K562 (cell line): Measurements from ENCODE around the gene STK26. TPM values are rescaled to one million over a fixed set of nuclear protein-coding genes. Genes with fewer than 3 reads are reported as not detected.

Source experiments
- CSDE1 ChIP-seq, 2 experiments: fragments of 450-650 bp; IDR thresholded peaks; 2 replicates each; pipeline ENCODE4 v1.6.1; 2016; ENCODE audit warnings: mild to moderate bottlenecking in 1 of 2
- KHSRP ChIP-seq: fragments of 450-650 bp; IDR thresholded peaks from 2 replicates; pipeline ENCODE4 v1.6.1; 2017
- MGA ChIP-seq: fragments of 450-650 bp; IDR thresholded peaks from 2 replicates; pipeline ENCODE4 v1.6.1; 2016; ENCODE audit warnings: mild to moderate bottlenecking, moderate library complexity
- ZNF197 ChIP-seq: fragments of 200-800 bp; sonication (Bioruptor generic); IDR thresholded peaks from 2 replicates; pipeline ENCODE4 v1.6.1; 2016; ENCODE audit warnings: low read depth, missing genetic modification characterization, missing compliant biosample characterization
- polyA plus RNA-seq, 8 experiments: library from polyadenylated mRNA; depleted of rRNA in 4 of 8; stranded (reverse) in 5 of 8; unstranded in 3 of 8; fragments of >200 nt; fragmentation: Nextera tagmentation in 2 of 8; fragmentation: Illumina TruSeq in 1 of 8; extraction: Ambion mirVana in 2 of 8; extraction: Trizol in 1 of 8; gene quantifications; 2 replicates each; pipeline versions ENCODE4 v1.2.1 to v1.2.3, GENCODE V29; 2011 to 2014; ENCODE audit warnings: inconsistent platforms in 1 of 8, missing spikeins in 1 of 8
- total RNA-seq, 7 experiments: library from RNA; depleted of rRNA in 6 of 7; stranded (reverse); fragments of >200 nt in 6 of 7; fragmentation: Illumina TruSeq in 2 of 7; extraction: Trizol in 2 of 7; gene quantifications; 2 replicates each; pipeline versions ENCODE4 v1.2.1 to v1.2.3, GENCODE V29; 2011 to 2021; ENCODE audit warnings: low replicate concordance in 1 of 7
- TF ChIP-seq, protein P1 (sequence below): sonication (generic); formaldehyde crosslinking; IDR thresholded peaks from 2 replicates; pipeline ENCODE4 v1.8.0; 2022; ENCODE audit warnings: mild to moderate bottlenecking, missing genetic modification reagents
- TF ChIP-seq, protein P2 (sequence below), 2 experiments: fragments of 450-650 bp; formaldehyde crosslinking in 1 of 2; IDR thresholded peaks; 2 replicates each; pipeline versions ENCODE4 v1.4.0 to v1.6.1; 2014 to 2020; ENCODE audit warnings: mild to moderate bottlenecking in 2 of 2, borderline replicate concordance in 1 of 2, low read depth in 1 of 2

The STK26 gene
- total and polyA plus RNA-seq, 9 of the 15 experiments (the other 6 are each of a cell fraction or from before 2014, with no cell fraction given): 28.1 to 72.9 (median 50.1) TPM

DNA sequence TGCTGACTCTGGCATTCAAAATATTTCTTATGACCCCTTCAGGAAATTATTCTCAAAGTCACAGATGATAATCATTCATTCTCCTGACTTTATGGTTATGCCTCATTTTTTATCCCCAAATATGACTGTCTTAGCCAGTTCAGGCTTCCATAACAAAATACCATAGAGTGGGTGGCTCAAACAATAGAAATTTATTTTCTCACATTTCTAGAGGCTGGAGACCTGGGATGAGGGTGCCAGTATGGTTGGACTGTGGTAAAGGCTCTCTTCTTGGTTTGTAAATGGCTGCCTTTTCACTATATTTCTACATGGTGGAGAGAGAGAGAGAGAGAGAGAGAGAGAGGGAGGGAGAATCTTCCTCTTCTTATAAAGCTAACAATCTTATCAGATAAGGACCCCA is 84.2 kb downstream of the STK26 start (continued):
- no peak for TF ChIP-seq MGA
- TF ChIP-seq ZNF197 (CRISPR knock-in tag): no peak
- TF ChIP-seq, protein P1, sequence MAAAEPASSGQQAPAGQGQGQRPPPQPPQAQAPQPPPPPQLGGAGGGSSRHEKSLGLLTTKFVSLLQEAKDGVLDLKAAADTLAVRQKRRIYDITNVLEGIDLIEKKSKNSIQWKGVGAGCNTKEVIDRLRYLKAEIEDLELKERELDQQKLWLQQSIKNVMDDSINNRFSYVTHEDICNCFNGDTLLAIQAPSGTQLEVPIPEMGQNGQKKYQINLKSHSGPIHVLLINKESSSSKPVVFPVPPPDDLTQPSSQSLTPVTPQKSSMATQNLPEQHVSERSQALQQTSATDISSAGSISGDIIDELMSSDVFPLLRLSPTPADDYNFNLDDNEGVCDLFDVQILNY (CRISPR knock-in tag): no peak
- no peak for TF ChIP-seq CSDE1 (IDR thresholded peaks at IDR 0.05)
- TF ChIP-seq, protein P2, sequence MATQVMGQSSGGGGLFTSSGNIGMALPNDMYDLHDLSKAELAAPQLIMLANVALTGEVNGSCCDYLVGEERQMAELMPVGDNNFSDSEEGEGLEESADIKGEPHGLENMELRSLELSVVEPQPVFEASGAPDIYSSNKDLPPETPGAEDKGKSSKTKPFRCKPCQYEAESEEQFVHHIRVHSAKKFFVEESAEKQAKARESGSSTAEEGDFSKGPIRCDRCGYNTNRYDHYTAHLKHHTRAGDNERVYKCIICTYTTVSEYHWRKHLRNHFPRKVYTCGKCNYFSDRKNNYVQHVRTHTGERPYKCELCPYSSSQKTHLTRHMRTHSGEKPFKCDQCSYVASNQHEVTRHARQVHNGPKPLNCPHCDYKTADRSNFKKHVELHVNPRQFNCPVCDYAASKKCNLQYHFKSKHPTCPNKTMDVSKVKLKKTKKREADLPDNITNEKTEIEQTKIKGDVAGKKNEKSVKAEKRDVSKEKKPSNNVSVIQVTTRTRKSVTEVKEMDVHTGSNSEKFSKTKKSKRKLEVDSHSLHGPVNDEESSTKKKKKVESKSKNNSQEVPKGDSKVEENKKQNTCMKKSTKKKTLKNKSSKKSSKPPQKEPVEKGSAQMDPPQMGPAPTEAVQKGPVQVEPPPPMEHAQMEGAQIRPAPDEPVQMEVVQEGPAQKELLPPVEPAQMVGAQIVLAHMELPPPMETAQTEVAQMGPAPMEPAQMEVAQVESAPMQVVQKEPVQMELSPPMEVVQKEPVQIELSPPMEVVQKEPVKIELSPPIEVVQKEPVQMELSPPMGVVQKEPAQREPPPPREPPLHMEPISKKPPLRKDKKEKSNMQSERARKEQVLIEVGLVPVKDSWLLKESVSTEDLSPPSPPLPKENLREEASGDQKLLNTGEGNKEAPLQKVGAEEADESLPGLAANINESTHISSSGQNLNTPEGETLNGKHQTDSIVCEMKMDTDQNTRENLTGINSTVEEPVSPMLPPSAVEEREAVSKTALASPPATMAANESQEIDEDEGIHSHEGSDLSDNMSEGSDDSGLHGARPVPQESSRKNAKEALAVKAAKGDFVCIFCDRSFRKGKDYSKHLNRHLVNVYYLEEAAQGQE (IDR thresholded peaks at IDR 0.05; ENCODE audit: borderline replicate concordance): no peak
- TF ChIP-seq, protein P2 (CRISPR knock-in tag; IDR thresholded peaks at IDR 0.05; ENCODE audit: low read depth): no peak
- TF ChIP-seq KHSRP: no peak
